Measurements from ENCODE around the gene REXO1.

GRCh38 chr19:1779574-1779973 is 68.7 kb downstream of the REXO1 start:
- no peak for TF ChIP-seq EZH2phosphoT487 (IDR thresholded peaks at IDR 0.05; ENCODE audit: borderline replicate concordance)
- no peak for TF ChIP-seq CTCF (IDR thresholded peaks at IDR 0.05 in 2 of 3, conservative IDR thresholded peaks at IDR 0.05 in 1 of 3; ENCODE audit: borderline replicate concordance in 1 of 3, insufficient read depth in 1 of 3, low read depth in 2 of 3, low read length in 2 of 3)
- TF ChIP-seq REST (IDR thresholded peaks at IDR 0.05; ENCODE audit: low read depth) = no peak
- TF ChIP-seq POLR2AphosphoS5 (IDR thresholded peaks at IDR 0.05; ENCODE audit: low read depth, low read length) = peak; percentile 23; the same call in 1 of the 2 replicates
- no peak for TF ChIP-seq TCF7L2 (IDR thresholded peaks at IDR 0.05; ENCODE audit: borderline replicate concordance, extremely low read depth, insufficient read depth, insufficient read length)
- TF ChIP-seq JUND (IDR thresholded peaks at IDR 0.05) = no peak
- no peak for TF ChIP-seq SRF (IDR thresholded peaks at IDR 0.05; ENCODE audit: low read depth)
- TF ChIP-seq YY1 (IDR thresholded peaks at IDR 0.05; ENCODE audit: extremely low read depth, insufficient replicate concordance, low read depth, low read length) = no peak
- TF ChIP-seq SP1 (IDR thresholded peaks at IDR 0.05; ENCODE audit: low read depth) = no peak
- TF ChIP-seq ZNF274 (IDR thresholded peaks at IDR 0.05; ENCODE audit: low read depth, low read length) = no peak
- no peak for TF ChIP-seq CBX3 (IDR thresholded peaks at IDR 0.05; ENCODE audit: low read depth)
- TF ChIP-seq MAX (IDR thresholded peaks at IDR 0.05) = no peak
- TF ChIP-seq POLR2A (IDR thresholded peaks at IDR 0.05; ENCODE audit: borderline replicate concordance, extremely low read depth, insufficient read depth, insufficient read length) = no peak
- TF ChIP-seq CEBPB (IDR thresholded peaks at IDR 0.05; ENCODE audit: low read depth) = no peak
